Mesothelial cell of epicardium (in vitro differentiated cells): Measurements from ENCODE around the gene SULT4A1. TPM values are rescaled to one million over a fixed set of nuclear protein-coding genes. Genes with fewer than 3 reads are reported as not detected.
"Not testable (repeated sequence)": the region's sequence is repeated elsewhere in the genome, so short reads cannot be mapped to it uniquely, and the experiment has no call there.

Experiments used
- DNase-seq, 2 experiments: peaks; one replicate each; pipeline ENCODE4 v3.0.0; 2021; ENCODE audit warnings: low spot score in 2 of 2; ENCODE audit not compliant: unreplicated experiment in 2 of 2
- H3K27ac Mint-ChIP-seq: 2 replicates; pipeline ENCODE4 v1.8.0; 2021; ENCODE audit warnings: mixed read lengths
- H3K27me3 Mint-ChIP-seq: 2 replicates; pipeline ENCODE4 v1.8.0; 2021; ENCODE audit warnings: low read depth, mixed read lengths
- H3K36me3 Mint-ChIP-seq: 2 replicates; pipeline ENCODE4 v1.8.0; 2021; ENCODE audit warnings: mixed read lengths
- H3K4me1 Mint-ChIP-seq: 2 replicates; pipeline ENCODE4 v1.8.0; 2021; ENCODE audit warnings: mixed read lengths
- H3K4me3 Mint-ChIP-seq: 2 replicates; pipeline ENCODE4 v1.8.0; 2021; ENCODE audit warnings: mild to moderate bottlenecking, moderate library complexity, mixed read lengths
- H3K9me3 Mint-ChIP-seq: 2 replicates; pipeline ENCODE4 v1.8.0; 2021; ENCODE audit warnings: mixed read lengths
- total RNA-seq: library from RNA; stranded (reverse); gene quantifications from 3 replicates; pipeline ENCODE4 v1.2.1, GENCODE V29; 2021
- TF ChIP-seq, protein P1 (sequence below): fragments of 200-600 bp; sonication (generic); IDR thresholded peaks from one replicate; pipeline ENCODE4 v1.5.0; 2021; ENCODE audit warnings: antibody characterized with exemption; ENCODE audit not compliant: unreplicated experiment

Gene SULT4A1, protein sequence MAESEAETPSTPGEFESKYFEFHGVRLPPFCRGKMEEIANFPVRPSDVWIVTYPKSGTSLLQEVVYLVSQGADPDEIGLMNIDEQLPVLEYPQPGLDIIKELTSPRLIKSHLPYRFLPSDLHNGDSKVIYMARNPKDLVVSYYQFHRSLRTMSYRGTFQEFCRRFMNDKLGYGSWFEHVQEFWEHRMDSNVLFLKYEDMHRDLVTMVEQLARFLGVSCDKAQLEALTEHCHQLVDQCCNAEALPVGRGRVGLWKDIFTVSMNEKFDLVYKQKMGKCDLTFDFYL
- total RNA-seq, result 7.1 to 8.7 TPM (median 7.2 TPM) in 3 replicates

DNA sequence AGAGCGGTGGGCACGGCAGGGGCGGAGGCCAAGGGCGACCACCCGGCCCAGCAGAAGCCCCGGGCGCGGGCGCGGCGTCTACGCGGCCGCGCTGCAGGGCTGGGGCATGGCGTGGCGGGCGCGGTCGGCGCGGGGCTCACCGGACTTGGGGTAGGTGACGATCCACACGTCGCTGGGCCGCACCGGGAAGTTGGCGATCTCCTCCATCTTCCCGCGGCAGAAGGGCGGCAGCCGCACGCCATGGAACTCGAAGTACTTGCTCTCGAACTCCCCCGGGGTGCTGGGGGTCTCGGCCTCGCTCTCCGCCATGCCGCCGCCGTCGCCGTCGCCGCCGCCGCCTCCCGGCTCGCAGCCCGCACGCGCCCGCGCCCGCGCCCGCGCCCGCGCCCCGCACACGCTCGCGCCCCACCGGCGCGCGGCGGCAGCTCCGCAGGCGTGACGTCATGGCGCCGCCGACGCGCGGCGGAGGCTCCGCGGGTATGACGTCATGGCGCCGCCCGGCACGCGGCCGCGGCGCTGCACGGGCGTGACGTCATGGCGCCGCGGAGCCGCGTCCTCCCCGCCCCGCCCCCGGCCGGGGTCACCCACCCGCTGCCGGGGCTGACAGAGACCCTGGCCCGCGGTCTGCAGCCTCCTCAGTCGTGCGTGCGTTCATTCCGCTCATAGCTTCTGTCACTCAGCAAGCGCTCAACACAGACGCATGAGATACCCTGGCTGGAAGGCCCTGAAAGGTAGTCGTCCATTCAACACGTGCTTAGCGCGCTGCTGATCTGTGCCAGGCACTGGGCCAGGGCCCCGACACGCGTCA lies at the start of gene SULT4A1:
TSS of gene SULT4A1 (minus strand) at position 440 of the 808 bp plus-strand sequence. CDS start at position 309, 131 bp downstream.
- Mint-ChIP-seq H3K9me3 (peaks cover 4% of the 10 kb centered on the region), H3K27ac (peak within 1 kb of the TSS; percentile 47), H3K4me3 (peak within 1 kb of the TSS; percentile 71), H3K27me3 (peaks cover 75% of the 10 kb centered on the region), H3K36me3 (no peaks in the 10 kb centered on the region), H3K4me1 (peaks cover 2% of the 10 kb centered on the region)
- no peak for DNase-seq
- TF ChIP-seq, protein P1, sequence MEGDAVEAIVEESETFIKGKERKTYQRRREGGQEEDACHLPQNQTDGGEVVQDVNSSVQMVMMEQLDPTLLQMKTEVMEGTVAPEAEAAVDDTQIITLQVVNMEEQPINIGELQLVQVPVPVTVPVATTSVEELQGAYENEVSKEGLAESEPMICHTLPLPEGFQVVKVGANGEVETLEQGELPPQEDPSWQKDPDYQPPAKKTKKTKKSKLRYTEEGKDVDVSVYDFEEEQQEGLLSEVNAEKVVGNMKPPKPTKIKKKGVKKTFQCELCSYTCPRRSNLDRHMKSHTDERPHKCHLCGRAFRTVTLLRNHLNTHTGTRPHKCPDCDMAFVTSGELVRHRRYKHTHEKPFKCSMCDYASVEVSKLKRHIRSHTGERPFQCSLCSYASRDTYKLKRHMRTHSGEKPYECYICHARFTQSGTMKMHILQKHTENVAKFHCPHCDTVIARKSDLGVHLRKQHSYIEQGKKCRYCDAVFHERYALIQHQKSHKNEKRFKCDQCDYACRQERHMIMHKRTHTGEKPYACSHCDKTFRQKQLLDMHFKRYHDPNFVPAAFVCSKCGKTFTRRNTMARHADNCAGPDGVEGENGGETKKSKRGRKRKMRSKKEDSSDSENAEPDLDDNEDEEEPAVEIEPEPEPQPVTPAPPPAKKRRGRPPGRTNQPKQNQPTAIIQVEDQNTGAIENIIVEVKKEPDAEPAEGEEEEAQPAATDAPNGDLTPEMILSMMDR, result no peak

DNA sequence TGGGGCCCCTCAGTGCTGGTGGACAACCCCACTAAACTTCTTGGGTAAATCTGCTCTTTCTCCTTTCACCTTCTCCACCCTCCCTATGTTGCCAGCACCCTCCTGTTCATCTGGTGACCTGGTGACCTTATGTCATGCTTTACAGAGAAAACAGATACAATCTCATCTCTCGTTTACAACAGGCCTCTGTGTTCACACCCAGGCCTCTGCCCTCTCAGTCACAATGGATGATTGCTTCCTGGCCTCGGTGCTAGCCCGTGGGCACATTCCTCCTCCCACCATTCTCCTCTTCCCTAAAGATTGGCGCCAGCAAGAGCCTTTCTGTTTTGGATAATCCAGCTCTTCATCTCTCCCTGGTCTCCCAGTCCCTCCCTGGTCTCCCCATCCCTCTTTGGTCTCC lies 49.0 kb upstream of the SULT4A1 start:
- TF ChIP-seq, protein P1, result no peak
- Mint-ChIP-seq H3K36me3 (no peaks in the 10 kb centered on the region), H3K9me3 (peaks cover 3% of the 10 kb centered on the region), H3K27me3 (peaks cover 62% of the 10 kb centered on the region), H3K4me3 (no peak overlapping the region), H3K4me1 (no peaks in the 10 kb centered on the region), H3K27ac (no peak overlapping the region)
- no peak for DNase-seq

DNA sequence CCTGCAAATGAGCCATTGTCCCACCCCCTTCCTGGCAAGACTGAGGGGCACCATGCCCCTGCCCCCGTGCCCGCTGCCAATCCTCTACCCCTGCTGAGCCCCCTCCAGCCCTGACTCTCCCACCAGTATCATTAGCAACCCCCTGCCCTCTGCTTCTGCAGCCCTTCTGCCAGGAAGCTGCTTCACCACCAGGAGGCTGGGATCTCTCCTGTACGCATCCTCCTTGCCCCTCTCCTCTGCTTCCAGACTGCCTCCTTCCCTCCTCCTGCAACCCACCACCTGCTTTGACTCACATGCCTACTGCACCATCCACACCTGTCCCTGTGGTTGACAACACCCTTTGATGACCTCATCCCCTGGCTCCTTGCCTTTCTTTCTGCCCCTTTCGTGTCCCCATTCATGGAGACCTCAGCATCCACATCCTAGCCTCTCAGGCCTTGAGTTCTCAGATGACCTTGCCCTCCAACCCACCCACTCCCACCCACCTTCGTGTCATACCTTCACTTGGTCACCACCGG lies 47.9 kb upstream of the SULT4A1 start:
- Mint-ChIP-seq H3K4me1 (no peaks in the 10 kb centered on the region), H3K36me3 (no peaks in the 10 kb centered on the region), H3K9me3 (peaks cover 3% of the 10 kb centered on the region), H3K4me3 (no peak overlapping the region), H3K27ac (no peak overlapping the region), H3K27me3 (peaks cover 66% of the 10 kb centered on the region)
- DNase-seq, result no peak
- TF ChIP-seq, protein P1, result no peak

DNA sequence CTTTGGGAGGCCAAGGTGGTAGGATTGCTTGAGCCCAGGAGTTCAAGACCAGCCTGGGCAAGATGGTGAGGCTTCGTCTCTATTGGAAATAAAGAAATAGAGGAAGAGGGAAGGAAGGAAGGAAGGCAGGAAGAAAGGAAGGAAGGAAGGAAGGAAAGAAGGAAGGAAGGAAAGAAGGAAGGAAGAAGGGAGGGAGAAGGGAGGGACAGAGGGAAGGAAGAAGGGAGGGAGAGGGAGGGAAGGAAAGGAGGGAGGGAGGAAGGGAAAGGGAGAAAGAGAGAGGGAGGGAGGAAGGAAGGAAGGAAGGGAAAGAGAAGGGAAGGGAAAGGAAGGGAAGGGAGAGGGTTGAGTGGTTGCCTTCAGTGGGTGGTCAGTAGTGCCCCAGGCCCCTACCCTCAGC lies 47.4 kb upstream of the SULT4A1 start:
- DNase-seq, result no peak
- H3K4me1 Mint-ChIP-seq, result no peaks in the 10 kb centered on the region
- peaks cover 3% of the 10 kb centered on the region for H3K9me3 Mint-ChIP-seq
- no peak overlapping the region for H3K4me3 Mint-ChIP-seq
- peaks cover 66% of the 10 kb centered on the region for H3K27me3 Mint-ChIP-seq
- TF ChIP-seq, protein P1, result no peak
- no peak overlapping the region for H3K27ac Mint-ChIP-seq
- no peaks in the 10 kb centered on the region for H3K36me3 Mint-ChIP-seq

DNA sequence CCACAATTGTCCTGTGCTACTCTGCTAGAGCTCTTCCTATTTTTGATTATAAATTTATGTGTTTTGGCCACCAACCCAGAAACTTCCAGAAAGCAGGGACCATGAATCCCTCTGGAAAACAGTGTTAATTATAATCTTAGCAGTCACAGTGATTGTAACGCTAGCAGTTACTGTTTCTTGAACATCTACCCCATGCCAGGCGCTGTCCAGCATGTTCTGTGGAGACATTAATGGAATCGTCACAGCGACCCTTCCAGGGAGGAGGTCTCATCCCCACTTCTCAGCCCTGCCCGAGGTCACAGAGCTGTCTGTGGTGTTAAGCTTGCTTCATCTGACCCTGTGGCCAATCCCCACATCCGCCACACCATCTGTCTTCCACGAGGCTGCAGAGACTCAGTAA lies 43.4 kb upstream of the SULT4A1 start:
- Mint-ChIP-seq H3K9me3 (no peaks in the 10 kb centered on the region), H3K27ac (no peak overlapping the region), H3K36me3 (no peaks in the 10 kb centered on the region), H3K27me3 (peaks cover 45% of the 10 kb centered on the region), H3K4me1 (no peaks in the 10 kb centered on the region), H3K4me3 (no peak overlapping the region)
- TF ChIP-seq, protein P1, result no peak
- no peak for DNase-seq

DNA sequence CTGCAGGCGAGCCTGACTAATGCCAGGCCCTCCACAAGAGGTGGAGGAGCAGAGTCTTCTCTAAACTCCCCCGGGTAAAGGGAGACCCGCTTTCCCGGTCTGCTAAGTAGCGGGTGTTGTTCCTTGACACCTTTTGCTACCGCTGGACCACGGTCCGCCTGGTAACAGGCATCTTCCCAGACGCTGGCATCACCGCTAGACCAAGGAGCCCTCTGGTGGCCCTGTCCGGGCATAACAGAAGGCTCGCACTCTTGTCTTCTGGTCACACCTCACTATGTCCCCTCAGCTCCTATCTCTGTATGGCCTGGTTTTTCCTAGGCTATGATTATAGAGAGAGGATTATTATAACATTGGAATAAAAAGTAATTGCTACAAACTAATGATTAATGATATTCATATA lies 42.1 kb upstream of the SULT4A1 start:
- not testable (repeated sequence) for H3K9me3 Mint-ChIP-seq, DNase-seq, H3K4me3 Mint-ChIP-seq, H3K4me1 Mint-ChIP-seq, H3K27ac Mint-ChIP-seq, H3K36me3 Mint-ChIP-seq
- H3K27me3 Mint-ChIP-seq, result peaks cover 43% of the 10 kb centered on the region

DNA sequence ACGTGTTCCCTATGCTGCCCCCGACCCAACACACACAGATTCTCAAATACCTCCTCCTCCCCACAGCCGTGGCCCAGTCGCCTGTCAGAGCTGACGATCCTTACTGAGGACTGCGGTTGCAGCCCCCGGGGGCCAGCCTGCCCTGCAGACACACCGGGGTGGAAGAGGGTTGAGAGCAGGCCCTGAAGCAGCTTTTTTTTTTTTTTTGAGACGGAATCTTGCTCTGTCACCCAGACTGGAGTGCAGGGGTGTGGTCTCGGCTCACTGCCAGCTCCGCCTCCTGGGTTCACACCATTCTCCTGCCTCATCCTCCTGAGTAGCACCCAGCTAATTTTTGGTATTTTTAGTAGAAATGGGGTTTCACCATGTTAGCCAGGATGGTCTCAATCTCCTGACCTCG lies 40.7 kb upstream of the SULT4A1 start:
- H3K36me3 Mint-ChIP-seq, H3K4me3 Mint-ChIP-seq, H3K4me1 Mint-ChIP-seq, H3K9me3 Mint-ChIP-seq, DNase-seq, H3K27ac Mint-ChIP-seq: not testable (repeated sequence)
- H3K27me3 Mint-ChIP-seq, result peaks cover 36% of the 10 kb centered on the region
